ENCODE results near the gene LRRC55.

DNA sequence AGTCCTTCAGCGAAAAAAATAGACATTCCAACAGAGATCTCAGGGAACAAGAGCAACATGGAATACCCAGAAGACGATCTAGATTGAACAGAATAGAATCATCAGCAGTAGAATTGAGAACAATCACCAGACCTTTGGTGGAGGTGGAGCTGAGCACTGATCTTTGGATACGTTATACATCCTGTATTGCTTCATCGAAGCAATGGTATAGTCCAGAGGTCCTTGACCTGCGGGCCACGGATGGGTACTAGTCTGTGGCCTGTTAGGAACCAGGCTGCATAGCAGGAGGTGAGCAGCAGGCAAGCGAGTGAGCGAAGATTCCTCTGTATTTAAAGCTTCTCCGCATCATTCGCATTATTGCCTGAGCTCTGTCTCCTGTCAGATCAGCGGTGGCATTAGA lies 17.6 kb downstream of the LRRC55 start:
- TF ChIP-seq POLR2A (IDR thresholded peaks at IDR 0.05): no peak
- TF ChIP-seq, protein P1, sequence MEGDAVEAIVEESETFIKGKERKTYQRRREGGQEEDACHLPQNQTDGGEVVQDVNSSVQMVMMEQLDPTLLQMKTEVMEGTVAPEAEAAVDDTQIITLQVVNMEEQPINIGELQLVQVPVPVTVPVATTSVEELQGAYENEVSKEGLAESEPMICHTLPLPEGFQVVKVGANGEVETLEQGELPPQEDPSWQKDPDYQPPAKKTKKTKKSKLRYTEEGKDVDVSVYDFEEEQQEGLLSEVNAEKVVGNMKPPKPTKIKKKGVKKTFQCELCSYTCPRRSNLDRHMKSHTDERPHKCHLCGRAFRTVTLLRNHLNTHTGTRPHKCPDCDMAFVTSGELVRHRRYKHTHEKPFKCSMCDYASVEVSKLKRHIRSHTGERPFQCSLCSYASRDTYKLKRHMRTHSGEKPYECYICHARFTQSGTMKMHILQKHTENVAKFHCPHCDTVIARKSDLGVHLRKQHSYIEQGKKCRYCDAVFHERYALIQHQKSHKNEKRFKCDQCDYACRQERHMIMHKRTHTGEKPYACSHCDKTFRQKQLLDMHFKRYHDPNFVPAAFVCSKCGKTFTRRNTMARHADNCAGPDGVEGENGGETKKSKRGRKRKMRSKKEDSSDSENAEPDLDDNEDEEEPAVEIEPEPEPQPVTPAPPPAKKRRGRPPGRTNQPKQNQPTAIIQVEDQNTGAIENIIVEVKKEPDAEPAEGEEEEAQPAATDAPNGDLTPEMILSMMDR (IDR thresholded peaks at IDR 0.05): no peak
